SIG-M5 (cell line): Measurements from ENCODE around the gene EBI3.
"Not testable (repeated sequence)": the region's sequence is repeated elsewhere in the genome, so short reads cannot be mapped to it uniquely, and the experiment has no call there.

Experiments used
- DNase-seq: peaks from one replicate; lab custom pipeline; 2025; lab: John Stamatoyannopoulos, UW

Gene EBI3

DNA sequence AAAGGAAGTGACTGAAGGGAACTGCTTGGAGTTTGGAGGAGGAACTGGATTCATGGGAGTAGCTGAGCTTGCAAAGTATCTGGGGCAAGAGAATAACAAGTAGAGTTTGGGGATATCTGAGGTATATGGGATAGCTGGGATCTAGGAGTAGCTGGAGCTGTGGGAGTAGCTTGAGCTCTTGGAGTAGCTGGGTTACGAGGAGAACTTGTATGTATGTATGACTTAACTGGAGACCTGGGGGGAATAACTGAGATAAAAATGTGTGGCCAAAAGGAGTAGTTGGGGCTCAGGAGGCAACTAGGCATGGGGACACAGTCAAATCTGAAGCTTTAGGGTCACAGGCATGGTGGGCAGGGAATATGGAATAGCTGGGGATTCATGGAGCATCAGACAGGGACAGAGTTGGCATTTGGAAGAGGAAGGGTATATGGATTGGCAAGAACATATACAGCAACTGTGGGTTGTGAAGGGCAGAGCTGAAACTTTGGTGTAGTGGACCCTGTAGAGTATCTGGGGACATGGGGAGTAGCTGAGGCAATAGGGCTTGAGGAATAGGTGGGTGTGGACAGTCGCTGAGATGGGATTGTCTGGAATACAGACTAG, 28.3 kb upstream of the EBI3 start:
- DNase-seq, result no peak

DNA sequence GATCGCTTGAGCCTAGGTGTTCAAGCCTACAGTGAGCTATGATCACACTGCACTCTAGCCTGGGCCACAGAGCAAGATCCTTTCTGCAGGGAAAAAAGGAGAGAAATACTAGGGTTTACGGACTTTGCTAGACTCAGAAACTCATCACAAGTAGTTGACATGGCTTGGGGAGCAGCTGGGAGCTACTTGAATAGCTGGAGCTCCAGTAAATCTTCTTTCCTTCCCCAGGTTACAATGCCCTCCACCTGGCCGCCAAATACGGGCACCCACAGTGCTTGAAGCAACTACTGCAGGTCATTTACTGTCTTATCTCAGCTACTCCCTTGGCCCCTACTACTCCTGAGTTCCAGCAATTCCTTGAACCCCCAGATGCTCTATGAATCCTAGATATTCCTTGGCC, 27.5 kb upstream of the EBI3 start:
- DNase-seq, result no peak

DNA sequence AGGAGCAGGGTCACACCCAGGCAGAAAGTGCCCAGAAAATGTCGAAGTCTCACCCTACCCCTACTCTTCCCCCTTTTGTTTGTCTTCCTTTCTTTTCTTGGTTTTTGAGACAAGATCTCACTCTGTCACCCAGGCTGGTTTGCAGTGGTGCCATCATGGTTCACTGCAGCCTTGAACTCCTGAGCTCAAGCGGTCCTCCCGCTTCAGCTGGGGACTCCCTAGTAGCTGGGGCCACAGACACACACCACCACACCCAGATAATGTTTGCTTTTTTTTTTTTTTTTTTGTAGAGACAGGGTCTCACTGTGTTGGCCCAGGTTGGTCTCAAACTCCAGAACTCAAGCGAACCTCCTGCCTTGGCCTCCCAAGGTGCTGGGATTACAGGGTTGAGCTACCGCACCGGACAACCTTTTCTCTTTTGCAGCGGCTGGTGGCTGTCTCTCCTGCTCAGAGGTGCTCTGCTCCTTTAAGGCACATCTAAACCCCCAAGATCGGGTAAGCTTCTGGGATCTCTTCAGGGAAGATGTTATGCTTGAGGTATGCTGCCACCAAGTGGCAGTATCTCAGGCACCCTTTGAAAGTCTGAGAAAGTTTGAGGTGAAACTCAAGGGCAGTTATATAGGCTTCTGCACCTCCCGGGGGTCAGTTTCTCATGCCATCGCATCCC, 22.4 kb upstream of the EBI3 start:
- DNase-seq, result no peak

DNA sequence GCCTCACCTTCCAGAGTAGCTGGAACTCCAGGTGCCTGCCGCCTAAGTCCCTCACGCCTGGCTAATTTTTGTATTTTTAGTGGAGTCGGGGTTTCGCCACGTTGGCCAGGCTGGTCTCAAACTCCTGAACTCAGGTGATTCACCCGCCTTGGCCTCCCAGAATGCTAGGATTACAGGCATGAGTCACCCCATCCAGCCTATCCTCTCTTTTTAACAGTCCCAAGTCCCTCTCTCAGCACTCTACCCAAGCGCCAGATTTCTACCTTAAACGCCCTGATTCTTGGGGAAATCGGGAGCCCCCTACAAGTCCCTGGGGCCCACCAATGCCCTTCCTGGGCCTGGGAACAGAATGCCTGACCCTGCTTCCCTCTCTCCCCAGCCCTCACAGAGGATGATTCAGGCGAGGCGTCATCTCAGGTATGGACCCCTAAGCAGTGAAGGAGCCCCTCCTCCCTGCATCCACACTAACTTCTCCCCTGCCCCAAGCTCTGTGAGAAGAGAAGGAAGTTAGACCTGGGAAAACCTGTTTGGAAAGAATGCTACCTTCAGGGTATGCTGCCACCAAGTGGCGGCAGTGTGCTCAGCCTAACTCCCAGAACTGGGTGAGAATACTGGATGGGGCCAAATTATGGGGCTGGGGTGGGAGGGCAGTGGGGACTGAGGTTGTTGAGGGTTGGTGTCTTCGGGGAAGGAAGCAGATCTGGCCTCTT, 20.8 kb upstream of the EBI3 start:
- no peak for DNase-seq

DNA sequence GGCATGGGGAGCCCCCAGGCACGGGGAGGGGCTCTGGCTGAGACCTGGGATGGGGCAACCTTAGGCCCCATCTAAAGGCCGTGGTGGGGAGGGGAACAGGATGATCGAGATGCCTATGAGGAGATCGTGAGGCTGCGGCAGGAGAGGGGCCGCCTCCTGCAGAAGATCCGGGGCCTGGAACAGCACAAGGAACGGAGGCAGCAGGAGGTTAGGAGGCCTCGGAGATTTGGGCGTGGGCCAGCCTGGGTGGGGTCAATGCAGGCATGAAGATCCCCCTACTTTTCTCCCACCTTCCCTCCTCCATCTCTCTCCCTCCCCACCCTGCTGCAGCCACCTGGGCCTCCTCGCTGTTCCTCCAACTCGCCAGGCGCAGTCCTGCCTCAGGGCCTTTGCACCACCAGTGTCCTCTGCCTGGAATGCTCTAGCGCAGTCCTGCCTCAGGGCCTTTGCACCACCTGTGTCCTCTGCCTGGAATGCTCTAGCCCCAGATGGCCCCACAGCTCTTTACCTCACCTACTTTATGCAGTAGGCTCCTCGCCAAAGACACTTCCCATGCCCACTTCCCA, 19.1 kb upstream of the EBI3 start:
- no peak for DNase-seq

DNA sequence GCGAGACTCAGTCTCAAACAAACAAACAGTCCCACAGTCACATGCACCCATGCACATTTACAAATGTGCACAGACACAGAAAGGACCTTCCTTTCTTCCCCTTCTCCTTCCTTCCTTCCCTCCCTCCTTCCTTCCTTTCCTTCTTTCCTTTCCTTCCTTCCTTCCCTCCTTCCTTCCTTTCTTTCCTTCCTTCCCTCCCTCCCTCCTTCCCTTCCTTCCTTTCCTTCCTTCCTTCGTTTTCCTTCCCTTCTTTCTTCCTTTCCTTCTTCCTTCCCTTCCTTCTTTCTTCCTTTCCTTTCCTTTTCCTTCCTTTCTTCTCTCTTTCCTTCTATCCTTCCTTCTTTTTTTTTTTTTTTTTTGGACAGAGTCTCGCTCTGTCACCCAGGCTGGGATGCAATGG, 16.2 kb upstream of the EBI3 start:
- DNase-seq, result no peak

DNA sequence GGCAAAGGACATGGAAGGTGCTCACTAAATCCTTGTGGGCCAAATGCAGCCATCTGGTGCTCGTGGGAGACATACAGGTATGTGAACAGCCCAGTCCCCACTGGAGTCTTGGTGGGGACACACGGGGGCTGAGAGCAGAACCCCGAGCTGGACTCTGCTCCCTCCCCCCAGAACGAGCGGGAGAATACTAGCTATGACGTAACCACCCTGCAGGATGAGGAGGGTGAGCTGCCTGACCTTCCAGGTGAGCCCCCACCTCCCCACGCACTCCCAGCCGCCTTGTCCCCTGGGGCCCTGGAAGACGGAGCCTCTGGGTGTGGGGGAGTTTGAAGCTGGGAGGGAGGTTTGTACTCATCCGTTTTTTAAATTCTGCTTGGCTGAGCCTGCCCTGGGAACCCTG, 13.5 kb upstream of the EBI3 start:
- no peak for DNase-seq

DNA sequence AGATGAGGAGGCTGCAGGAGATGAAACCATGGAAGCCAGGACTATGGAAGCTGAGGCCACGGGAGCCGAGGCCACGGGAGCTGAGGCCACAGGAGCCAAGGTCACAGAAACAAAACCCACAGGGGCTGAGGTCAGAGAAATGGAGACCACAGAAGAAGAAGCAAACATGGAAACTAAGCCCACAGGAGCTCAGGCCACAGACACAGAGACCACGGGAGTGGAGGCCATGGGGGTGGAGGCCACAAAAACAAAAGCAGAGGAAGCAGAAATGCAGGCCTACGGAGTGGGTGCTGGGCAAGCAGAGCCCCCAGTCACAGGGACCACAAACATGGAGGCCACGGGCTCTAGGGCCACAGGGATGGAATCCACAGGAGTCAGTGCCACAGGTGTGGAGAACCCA, 12.5 kb upstream of the EBI3 start:
- DNase-seq, result no peak

DNA sequence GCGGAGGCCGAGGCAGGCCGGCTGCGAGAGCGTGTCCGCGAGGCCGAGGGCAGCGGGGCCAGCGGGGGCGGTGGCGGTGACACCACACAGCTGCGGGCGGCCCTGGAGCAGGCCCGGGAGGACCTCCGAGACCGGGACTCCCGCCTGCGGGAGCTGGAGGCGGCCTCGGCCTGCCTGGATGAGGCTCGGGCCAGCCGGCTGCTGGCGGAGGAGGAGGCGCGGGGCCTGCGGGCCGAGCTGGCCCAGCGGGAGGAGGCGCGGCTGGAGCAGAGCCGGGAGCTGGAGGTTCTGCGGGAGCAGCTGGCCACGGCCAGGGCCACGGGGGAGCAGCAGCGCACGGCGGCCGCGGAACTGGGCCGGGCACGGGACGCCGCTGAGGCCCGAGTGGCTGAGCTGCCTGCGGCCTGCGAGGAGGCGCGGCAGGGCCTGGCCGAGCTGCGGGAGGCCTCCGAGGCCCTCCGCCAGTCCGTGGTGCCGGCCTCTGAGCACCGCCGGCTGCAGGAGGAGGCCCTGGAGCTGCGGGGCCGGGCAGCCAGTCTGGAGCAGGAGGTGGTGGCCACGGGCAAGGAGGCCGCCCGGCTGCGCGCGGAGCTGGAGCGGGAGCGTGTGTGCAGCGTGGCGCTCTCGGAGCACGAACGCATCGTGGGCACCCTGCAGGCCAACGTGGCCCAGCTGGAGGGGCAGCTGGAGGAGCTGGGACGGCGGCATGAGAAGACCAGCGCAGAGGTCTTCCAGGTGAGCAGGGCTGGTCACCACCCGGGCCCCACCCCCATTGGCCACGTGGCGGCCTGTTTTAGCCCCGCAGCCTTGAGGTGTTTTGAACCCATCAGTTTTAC, 11.7 kb upstream of the EBI3 start:
- DNase-seq, result no peak

DNA sequence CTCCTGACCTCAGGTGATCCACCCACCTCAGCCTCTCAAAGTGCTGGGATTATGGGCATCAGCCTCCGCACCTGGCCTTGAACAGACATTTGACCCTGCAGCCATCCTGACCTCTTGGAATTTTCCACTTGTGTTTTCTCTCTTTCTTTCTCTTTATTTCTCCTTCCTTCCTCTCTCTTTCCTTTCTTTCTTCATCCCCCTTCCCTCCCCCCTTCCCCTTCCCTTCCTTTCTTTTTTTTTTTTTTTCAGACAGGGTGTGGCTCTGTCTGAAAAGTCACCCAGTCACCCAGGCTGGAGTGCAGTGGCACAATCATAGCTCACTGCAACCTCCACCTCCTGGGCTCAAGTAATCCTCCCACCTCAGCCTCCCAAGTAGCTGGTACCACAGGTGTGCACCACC, 10.8 kb upstream of the EBI3 start:
- not testable (repeated sequence) for DNase-seq

DNA sequence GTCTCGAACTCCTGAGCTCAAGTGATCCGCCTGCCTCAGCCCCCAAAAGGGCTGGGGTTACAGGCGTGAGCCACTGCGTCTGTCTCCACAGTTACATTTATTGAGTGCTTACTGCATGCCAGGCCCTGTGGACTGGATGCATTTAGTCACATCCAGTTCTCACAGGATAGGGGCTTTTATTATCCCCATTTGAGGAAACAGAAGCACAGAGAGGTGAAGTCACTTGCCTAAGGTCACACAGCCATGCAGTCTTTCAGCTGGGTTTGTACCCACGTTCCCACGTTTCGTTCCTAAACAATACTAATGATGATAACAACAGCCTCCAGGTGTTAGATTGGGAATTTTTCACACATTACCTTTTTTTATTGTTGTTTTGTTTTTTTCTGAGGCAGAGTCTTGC, 9.1 kb upstream of the EBI3 start:
- DNase-seq, result no peak

DNA sequence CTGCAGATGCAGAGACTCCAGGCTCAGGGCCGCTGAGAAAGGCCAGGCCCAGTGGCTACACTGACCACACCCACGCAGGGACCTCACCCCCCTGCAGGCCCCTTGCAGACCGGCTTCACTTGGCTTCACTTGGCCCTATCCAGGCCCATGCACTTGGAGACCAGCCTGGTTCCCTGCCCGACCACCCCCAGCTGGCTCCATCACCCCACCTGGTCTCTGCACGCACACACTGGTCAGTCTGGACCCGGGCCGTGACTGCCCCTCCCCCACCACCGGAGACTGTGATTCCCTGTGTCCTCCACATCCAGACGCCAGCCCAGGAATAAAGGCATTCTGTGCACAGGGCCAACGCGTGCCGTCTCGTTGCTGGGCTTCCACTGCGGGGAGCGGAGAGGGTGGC, 4.9 kb upstream of the EBI3 start:
- DNase-seq, result no peak

DNA sequence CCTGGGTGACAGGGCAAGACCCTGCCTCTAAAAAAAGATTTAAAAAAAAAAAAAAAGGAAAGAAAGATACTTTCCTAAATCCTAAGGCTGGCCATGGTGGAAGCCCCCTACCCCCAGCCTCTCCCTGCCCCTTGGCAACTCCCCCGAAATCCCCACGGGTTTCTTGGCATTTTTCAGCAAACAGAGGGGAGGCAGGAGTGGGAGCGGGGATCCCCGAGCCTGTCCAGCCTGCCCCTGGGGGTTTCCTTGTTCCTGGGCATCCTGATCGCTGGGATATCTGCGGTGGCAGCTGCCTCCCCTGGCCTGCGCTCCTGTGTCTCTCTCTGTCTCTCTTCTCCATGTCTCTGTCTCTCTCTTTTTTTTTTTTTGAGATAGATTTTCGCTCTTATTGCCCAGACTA, 3.4 kb upstream of the EBI3 start:
- no peak for DNase-seq

DNA sequence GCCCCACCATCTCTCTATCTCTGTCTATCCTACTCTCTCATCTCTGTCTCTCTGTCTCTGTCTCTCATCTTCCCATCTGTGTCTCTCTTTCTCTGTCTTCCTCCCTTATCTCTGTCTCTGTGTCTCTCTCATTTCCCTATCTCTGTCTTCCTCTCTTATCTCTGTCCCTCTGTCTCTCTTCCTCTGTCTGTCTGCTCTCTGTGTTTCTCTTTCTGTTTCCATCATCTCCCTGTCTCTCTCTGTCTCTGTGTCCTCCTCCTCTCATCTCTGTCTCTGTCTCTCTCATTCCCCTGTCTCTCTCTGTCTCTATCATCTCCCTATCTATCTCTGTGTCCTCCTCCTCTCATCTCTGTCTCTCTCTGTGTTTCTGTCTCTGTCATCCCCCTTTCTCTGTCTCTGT, 1.6 kb upstream of the EBI3 start:
- no peak for DNase-seq

DNA sequence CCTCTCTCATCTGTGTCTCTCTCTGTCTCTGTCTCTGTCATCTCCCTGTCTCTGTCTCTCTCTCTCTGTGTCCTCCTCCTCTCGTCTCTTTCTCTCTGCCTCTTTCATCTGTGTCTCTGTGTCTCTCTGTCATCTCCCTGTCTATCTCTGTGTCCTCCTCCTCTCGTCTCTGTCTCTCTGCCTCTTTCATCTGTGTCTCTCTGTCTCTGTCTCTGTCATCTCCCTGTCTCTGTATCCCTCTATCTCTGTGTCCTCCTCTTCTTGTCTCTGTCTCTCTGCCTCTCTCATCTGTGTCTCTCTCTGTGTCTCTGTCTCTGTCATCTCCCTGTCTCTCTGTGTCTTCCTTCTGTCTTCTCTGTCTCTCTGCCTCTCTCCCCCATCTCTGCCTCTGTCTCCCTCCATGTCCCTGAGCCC, 551 bp upstream of the EBI3 start:
- no peak for DNase-seq

DNA sequence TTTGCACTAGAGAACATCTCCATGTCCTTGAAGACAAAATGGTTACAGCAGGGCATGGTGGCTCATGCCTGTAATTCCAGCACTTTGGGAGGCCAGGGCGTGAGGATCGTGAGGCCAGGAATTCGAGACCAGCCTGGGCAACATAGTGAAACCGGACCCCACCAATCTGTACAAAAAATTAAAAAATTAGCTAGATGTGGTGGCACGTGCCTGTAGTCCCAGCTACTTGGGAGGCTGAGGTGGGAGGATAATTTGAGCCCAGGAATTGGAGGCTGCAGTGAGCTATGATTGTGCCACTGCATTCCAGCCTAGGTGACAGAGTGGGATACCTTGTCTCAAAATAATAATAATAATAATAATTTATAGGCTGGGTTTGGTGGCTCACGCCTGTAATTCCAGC, 914 bp downstream of the EBI3 start:
- not testable (repeated sequence) for DNase-seq

DNA sequence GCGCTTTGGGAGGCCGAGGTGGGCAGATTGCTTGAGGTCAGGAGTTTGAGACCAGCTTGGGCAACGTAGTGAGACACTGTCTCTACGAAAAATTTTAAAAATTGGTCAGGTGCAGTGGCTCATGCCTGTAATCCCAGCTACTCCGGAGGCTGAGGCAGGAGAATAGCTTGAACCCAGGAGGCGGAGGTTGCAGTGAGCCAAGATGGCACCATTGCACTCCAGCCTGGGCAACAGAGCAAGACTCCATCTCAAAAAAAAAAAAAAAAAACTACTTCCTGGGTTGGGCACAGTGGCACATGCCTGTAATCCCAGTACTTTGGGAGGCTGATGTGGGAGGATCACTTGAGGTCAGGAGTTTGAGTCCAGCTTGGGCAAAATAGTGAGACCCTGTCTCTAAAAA, 2.2 kb downstream of the EBI3 start:
- not testable (repeated sequence) for DNase-seq

DNA sequence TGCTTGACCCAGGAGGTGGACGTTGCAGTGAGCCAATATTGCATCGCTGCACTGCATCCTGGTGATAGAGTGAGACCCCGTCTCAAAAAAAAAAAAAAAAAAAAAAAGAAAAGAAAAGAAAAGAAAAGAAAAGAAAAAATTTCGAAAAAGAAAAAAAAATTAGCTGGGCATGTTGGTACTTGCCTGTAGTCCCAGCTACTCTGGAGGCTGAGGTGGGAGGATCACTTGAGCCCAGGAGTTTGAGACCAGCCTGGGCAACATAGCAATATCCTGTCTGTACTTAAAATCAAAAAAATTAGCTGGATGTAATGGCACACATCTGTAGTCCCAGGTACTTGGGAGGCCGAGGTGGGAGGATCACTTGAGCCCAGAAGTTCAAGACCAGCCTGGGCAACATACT, 2.8 kb downstream of the EBI3 start:
- not testable (repeated sequence) for DNase-seq

DNA sequence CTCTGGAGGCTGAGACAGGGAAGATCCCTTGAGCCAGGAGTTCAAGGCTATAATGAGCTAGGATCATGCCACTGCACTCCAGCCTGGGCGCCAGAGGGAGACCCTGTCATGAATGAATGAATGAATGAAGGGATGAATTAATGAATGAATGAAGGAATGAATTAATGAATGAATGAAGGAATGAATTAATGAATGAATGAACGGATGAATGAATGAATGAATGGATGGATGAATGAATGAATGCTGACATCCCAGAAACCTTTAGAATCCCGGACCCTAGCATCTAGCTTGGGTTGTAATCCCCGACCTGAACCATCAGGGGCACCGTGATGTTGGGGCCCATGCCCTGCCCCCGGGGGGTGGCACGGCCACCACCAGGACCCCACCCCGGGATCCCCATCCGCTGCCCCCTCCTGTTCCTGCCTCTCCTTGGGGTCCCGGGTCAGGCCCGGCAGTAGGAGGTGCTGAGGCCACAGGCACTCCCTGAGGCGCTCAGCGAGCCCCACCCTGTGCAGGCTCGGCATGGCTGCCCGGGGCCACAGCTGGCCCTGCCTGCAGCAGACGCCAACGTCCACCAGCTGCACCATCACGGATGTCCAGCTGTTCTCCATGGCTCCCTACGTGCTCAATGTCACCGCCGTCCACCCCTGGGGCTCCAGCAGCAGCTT, 3.4 kb downstream of the EBI3 start:
- DNase-seq, result no peak

DNA sequence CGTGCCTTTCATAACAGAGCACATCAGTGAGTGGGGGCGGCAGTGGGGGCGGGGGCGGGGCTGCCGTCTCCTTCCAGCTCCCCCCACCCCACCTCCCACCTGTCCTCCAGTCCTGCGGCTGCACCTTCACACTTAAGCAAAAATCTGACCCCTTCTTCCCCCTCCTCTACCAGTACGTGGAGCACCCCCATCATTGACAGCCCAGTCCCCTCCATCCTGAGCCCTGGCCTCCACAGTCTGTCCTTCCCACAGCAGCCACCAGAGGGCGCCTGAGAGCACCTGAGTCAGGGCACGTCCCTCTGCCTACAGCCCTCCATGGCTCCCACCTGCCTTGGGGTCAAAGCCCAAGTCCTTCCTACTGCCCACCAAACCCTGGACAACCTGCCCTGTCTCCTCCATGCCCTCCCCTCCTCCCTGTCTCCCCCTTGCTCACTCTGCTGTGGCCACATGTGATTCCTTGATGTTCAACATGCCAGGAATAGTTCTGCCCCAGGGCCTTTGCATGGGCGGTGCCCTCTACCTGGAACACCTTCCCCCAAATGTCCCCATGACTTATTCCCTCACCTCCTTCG, 4.0 kb downstream of the EBI3 start:
- DNase-seq, result no peak

DNA sequence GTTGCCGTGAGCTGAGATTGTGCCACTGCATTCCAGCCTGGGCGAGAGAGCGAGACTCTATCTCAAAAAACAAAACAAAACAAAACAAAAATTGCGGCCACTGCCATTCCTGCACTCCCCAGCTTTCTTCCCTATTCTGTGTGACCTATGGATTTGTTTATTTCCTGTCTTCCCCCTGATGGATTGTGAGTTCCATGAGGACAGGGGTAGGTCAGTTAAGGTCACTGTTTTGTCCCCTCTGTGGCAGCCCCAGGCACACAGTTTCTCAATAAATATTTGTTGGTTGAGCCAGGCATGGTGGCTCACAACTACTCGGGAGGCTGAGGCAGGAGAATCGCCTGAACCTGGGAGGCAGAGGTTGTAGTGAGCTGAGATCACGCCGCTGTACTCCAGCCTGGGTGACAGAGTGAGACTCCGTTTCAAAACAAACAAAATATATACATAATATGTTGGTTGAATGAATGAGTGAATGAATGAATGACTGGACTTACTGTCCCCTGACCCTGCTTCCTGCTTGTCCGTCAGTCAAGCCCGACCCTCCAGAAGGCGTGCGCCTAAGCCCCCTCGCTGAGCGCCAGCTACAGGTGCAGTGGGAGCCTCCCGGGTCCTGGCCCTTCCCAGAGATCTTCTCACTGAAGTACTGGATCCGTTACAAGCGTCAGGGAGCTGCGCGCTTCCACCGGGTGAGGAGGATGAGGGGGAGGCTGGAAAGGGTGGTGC, 5.0 kb downstream of the EBI3 start:
- no peak for DNase-seq
